HepG2 (cell line): ENCODE data around the gene ZNF763. TPM values are rescaled to one million over a fixed set of nuclear protein-coding genes. Genes with fewer than 3 reads are reported as not detected.

Experiments
- AHR ChIP-seq: IDR thresholded peaks from 2 replicates; pipeline ENCODE4 v1.6.1; 2018; ENCODE audit warnings: missing genetic modification reagents, missing compliant biosample characterization
- ISL2 ChIP-seq: sonication (generic); formaldehyde crosslinking; IDR thresholded peaks from 2 replicates; pipeline ENCODE4 v1.5.0; 2020; ENCODE audit warnings: missing genetic modification reagents
- KLF9 ChIP-seq: IDR thresholded peaks from 2 replicates; pipeline ENCODE4 v1.6.1; 2016; ENCODE audit warnings: low read depth
- MBNL3 ChIP-seq: fragments of 250-450 bp; sonication (Bioruptor Pico); conservative IDR thresholded peaks from 2 replicates; pipeline ENCODE4 v1.8.0; 2022; ENCODE audit warnings: mild to moderate bottlenecking, inconsistent platforms
- MED1 ChIP-seq: sonication (generic); formaldehyde crosslinking; IDR thresholded peaks from 2 replicates; pipeline ENCODE4 v1.4.0; 2020; ENCODE audit warnings: missing genetic modification reagents
- RELA ChIP-seq: sonication (generic); formaldehyde crosslinking; IDR thresholded peaks from 2 replicates; pipeline ENCODE4 v1.4.0; 2020; ENCODE audit warnings: missing genetic modification reagents
- SNAPC4 ChIP-seq: sonication (generic); formaldehyde crosslinking; IDR thresholded peaks from 2 replicates; pipeline ENCODE4 v1.4.0; 2020; ENCODE audit warnings: mild to moderate bottlenecking, missing genetic modification reagents
- SP5 ChIP-seq: IDR thresholded peaks from 2 replicates; pipeline ENCODE4 v1.6.1; 2016; ENCODE audit warnings: low read depth, borderline replicate concordance
- ZFP41 ChIP-seq: sonication (generic); formaldehyde crosslinking; IDR thresholded peaks from 2 replicates; pipeline ENCODE4 v1.4.0; 2020; ENCODE audit warnings: mild to moderate bottlenecking, missing genetic modification reagents, borderline replicate concordance
- ZNF232 ChIP-seq: sonication (generic); formaldehyde crosslinking; IDR thresholded peaks from 2 replicates; pipeline ENCODE4 v1.4.0; 2020; ENCODE audit warnings: missing genetic modification reagents, borderline replicate concordance
- ZNF354B ChIP-seq: sonication (generic); formaldehyde crosslinking; IDR thresholded peaks from 2 replicates; pipeline ENCODE4 v1.8.0; 2022; ENCODE audit warnings: mild to moderate bottlenecking, missing genetic modification reagents
- ZNF891 ChIP-seq: sonication (generic); formaldehyde crosslinking; IDR thresholded peaks from 2 replicates; pipeline ENCODE4 v1.5.0; 2020; ENCODE audit warnings: mild to moderate bottlenecking, missing genetic modification reagents
- ZSCAN25 ChIP-seq: sonication (generic); formaldehyde crosslinking; IDR thresholded peaks from 2 replicates; pipeline ENCODE4 v1.8.0; 2022; ENCODE audit warnings: mild to moderate bottlenecking, missing genetic modification reagents
- polyA plus RNA-seq, 8 experiments: library from polyadenylated mRNA; depleted of rRNA in 3 of 8; stranded (reverse) in 7 of 8; unstranded in 1 of 8; fragments of >200 nt; fragmentation: Illumina TruSeq in 4 of 8; extraction: Trizol in 4 of 8; gene quantifications; 2 replicates each; pipeline versions ENCODE4 v1.2.1 to v1.2.3, GENCODE V29; 2011 to 2016; ENCODE audit warnings: low read depth in 4 of 8, missing spikeins in 1 of 8, mixed read lengths in 1 of 8; ENCODE audit not compliant: insufficient read depth in 1 of 8
- total RNA-seq, 5 experiments: library from RNA; depleted of rRNA; stranded (reverse); fragments of >200 nt; fragmentation: Illumina TruSeq; extraction: Trizol; gene quantifications; 2 replicates each; pipeline ENCODE4 v1.2.3, GENCODE V29; 2016; ENCODE audit warnings: low read depth in 1 of 5
- TF ChIP-seq, protein P1 (sequence below): sonication (generic); formaldehyde crosslinking; IDR thresholded peaks from 2 replicates; pipeline ENCODE4 v1.4.0; 2020; ENCODE audit warnings: missing genetic modification reagents
- TF ChIP-seq, protein P2 (sequence below): sonication (generic); formaldehyde crosslinking; IDR thresholded peaks from 2 replicates; pipeline ENCODE4 v1.5.0; 2020; ENCODE audit warnings: missing genetic modification reagents
- TF ChIP-seq, protein P3 (sequence below): sonication (generic); formaldehyde crosslinking; IDR thresholded peaks from 2 replicates; pipeline ENCODE4 v1.5.0; 2020; ENCODE audit warnings: missing genetic modification reagents
- TF ChIP-seq, protein P4 (sequence below): sonication (generic); formaldehyde crosslinking; IDR thresholded peaks from 2 replicates; pipeline ENCODE4 v1.5.0; 2020; ENCODE audit warnings: mild to moderate bottlenecking, missing genetic modification reagents, borderline replicate concordance

The ZNF763 gene
- total and polyA plus RNA-seq, 2 of the 13 experiments (the other 11 are each of a cell fraction or from before 2014, with no cell fraction given), result 0.08 to 0.42 TPM

GRCh38 chr19:11924886-11925650, 39.8 kb upstream of the ZNF763 start, which contains the start of gene ZNF700 (continued):
- no peak for TF ChIP-seq SNAPC4 (CRISPR knock-in tag)
- TF ChIP-seq, protein P1, sequence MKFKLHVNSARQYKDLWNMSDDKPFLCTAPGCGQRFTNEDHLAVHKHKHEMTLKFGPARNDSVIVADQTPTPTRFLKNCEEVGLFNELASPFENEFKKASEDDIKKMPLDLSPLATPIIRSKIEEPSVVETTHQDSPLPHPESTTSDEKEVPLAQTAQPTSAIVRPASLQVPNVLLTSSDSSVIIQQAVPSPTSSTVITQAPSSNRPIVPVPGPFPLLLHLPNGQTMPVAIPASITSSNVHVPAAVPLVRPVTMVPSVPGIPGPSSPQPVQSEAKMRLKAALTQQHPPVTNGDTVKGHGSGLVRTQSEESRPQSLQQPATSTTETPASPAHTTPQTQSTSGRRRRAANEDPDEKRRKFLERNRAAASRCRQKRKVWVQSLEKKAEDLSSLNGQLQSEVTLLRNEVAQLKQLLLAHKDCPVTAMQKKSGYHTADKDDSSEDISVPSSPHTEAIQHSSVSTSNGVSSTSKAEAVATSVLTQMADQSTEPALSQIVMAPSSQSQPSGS, result no peak
- peak; percentile 30; the same call in 1 of the 2 replicates for TF ChIP-seq ZFP41 (CRISPR knock-in tag)
- TF ChIP-seq, protein P2, sequence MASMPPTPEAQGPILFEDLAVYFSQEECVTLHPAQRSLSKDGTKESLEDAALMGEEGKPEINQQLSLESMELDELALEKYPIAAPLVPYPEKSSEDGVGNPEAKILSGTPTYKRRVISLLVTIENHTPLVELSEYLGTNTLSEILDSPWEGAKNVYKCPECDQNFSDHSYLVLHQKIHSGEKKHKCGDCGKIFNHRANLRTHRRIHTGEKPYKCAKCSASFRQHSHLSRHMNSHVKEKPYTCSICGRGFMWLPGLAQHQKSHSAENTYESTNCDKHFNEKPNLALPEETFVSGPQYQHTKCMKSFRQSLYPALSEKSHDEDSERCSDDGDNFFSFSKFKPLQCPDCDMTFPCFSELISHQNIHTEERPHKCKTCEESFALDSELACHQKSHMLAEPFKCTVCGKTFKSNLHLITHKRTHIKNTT, result no peak
- no peak for TF ChIP-seq MBNL3 (CRISPR knock-in tag)
- TF ChIP-seq ZNF354B (CRISPR knock-in tag), result no peak; the same call in 1 of the 2 replicates
- no peak for TF ChIP-seq KLF9 (CRISPR knock-in tag)
- no peak for TF ChIP-seq RELA
- no peak for TF ChIP-seq AHR
- no peak; the same call in 1 of the 2 replicates for TF ChIP-seq ISL2
- TF ChIP-seq, protein P3, sequence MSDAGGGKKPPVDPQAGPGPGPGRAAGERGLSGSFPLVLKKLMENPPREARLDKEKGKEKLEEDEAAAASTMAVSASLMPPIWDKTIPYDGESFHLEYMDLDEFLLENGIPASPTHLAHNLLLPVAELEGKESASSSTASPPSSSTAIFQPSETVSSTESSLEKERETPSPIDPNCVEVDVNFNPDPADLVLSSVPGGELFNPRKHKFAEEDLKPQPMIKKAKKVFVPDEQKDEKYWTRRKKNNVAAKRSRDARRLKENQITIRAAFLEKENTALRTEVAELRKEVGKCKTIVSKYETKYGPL (CRISPR knock-in tag), result 0 out of 2 replicates have a peak, but pooled peaks have one; percentile 51
- peak; percentile 66; the same call in 1 of the 2 replicates for TF ChIP-seq ZSCAN25 (CRISPR knock-in tag)
- TF ChIP-seq ZNF891, result no peak
- TF ChIP-seq, protein P4, sequence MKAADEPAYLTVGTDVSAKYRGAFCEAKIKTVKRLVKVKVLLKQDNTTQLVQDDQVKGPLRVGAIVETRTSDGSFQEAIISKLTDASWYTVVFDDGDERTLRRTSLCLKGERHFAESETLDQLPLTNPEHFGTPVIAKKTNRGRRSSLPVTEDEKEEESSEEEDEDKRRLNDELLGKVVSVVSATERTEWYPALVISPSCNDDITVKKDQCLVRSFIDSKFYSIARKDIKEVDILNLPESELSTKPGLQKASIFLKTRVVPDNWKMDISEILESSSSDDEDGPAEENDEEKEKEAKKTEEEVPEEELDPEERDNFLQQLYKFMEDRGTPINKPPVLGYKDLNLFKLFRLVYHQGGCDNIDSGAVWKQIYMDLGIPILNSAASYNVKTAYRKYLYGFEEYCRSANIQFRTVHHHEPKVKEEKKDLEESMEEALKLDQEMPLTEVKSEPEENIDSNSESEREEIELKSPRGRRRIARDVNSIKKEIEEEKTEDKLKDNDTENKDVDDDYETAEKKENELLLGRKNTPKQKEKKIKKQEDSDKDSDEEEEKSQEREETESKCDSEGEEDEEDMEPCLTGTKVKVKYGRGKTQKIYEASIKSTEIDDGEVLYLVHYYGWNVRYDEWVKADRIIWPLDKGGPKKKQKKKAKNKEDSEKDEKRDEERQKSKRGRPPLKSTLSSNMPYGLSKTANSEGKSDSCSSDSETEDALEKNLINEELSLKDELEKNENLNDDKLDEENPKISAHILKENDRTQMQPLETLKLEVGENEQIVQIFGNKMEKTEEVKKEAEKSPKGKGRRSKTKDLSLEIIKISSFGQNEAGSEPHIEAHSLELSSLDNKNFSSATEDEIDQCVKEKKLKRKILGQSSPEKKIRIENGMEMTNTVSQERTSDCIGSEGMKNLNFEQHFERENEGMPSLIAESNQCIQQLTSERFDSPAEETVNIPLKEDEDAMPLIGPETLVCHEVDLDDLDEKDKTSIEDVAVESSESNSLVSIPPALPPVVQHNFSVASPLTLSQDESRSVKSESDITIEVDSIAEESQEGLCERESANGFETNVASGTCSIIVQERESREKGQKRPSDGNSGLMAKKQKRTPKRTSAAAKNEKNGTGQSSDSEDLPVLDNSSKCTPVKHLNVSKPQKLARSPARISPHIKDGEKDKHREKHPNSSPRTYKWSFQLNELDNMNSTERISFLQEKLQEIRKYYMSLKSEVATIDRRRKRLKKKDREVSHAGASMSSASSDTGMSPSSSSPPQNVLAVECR (CRISPR knock-in tag), result peak; percentile 74; the same call in 1 of the 2 replicates
- TF ChIP-seq MED1 (CRISPR knock-in tag), result no peak; the same call in none of the 2 replicates
- TF ChIP-seq SP5 (CRISPR knock-in tag), result peak; percentile 91
- no peak for TF ChIP-seq ZNF232 (CRISPR knock-in tag)
